Endothelial cell (in vitro differentiated cells): ENCODE data around the gene ATP13A2. TPM values are rescaled to one million over a fixed set of nuclear protein-coding genes. Genes with fewer than 3 reads are reported as not detected.
"Not testable (repeated sequence)": the region's sequence is repeated elsewhere in the genome, so short reads cannot be mapped to it uniquely, and the experiment has no call there.

Source experiments
- DNase-seq: peaks from one replicate; pipeline ENCODE4 v3.0.0; 2021; ENCODE audit warnings: low spot score
- H3K27ac Mint-ChIP-seq: one replicate; pipeline ENCODE4 v1.8.0; 2021; ENCODE audit warnings: mixed read lengths, inconsistent platforms; ENCODE audit not compliant: unreplicated experiment
- H3K27me3 Mint-ChIP-seq: one replicate; pipeline ENCODE4 v1.8.0; 2021; ENCODE audit warnings: mild to moderate bottlenecking, moderate library complexity, mixed read lengths, inconsistent platforms; ENCODE audit not compliant: unreplicated experiment
- H3K36me3 Mint-ChIP-seq: one replicate; pipeline ENCODE4 v1.8.0; 2021; ENCODE audit warnings: mild to moderate bottlenecking, low read depth, mixed read lengths, inconsistent platforms; ENCODE audit not compliant: unreplicated experiment
- H3K4me1 Mint-ChIP-seq: one replicate; pipeline ENCODE4 v1.8.0; 2021; ENCODE audit warnings: mild to moderate bottlenecking, mixed read lengths, inconsistent platforms; ENCODE audit not compliant: unreplicated experiment
- H3K4me3 Mint-ChIP-seq: one replicate; pipeline ENCODE4 v1.8.0; 2021; ENCODE audit warnings: mild to moderate bottlenecking, mixed read lengths, inconsistent platforms; ENCODE audit not compliant: unreplicated experiment
- H3K9me3 Mint-ChIP-seq: one replicate; pipeline ENCODE4 v1.8.0; 2021; ENCODE audit warnings: mixed read lengths, inconsistent platforms; ENCODE audit not compliant: unreplicated experiment
- CTCF ChIP-seq: fragments of 200-600 bp; sonication (generic); IDR thresholded peaks from one replicate; pipeline ENCODE4 v1.5.0; 2021; ENCODE audit warnings: antibody characterized with exemption; ENCODE audit not compliant: unreplicated experiment
- total RNA-seq: library from RNA; stranded (reverse); fragmentation: NEBNext Ultra II Directional; extraction: Animal tissue kit (Norgen Biotek cat#: 25700); gene quantifications from one replicate; pipeline ENCODE4 v1.2.1, GENCODE V29; 2021; ENCODE audit not compliant: unreplicated experiment

Gene ATP13A2
- total RNA-seq, 1 donor from 2014 or later: 55.6 TPM

GRCh38 chr1:16955186-16955585 is 56.5 kb downstream of the ATP13A2 start:
- Mint-ChIP-seq H3K27me3 (peaks cover 2% of the 10 kb centered on the region), H3K4me1 (no peaks in the 10 kb centered on the region)

GRCh38 chr1:16954579-16954978 is 57.1 kb downstream of the ATP13A2 start:
- no peaks in the 10 kb centered on the region for H3K9me3 Mint-ChIP-seq
- TF ChIP-seq CTCF: no peak
- no peak overlapping the region for H3K27ac Mint-ChIP-seq
- H3K27me3 Mint-ChIP-seq: peaks cover 2% of the 10 kb centered on the region
- H3K4me3 Mint-ChIP-seq: no peak overlapping the region
- H3K36me3 Mint-ChIP-seq: no peaks in the 10 kb centered on the region
- DNase-seq: no peak
- no peaks in the 10 kb centered on the region for H3K4me1 Mint-ChIP-seq

More at GRCh38 chr1:16955186-16955585, 56.5 kb downstream of the ATP13A2 start:
- no peak for TF ChIP-seq CTCF
- no peaks in the 10 kb centered on the region for H3K36me3 Mint-ChIP-seq
- no peak overlapping the region for H3K4me3 Mint-ChIP-seq
- no peak for DNase-seq
- H3K27ac Mint-ChIP-seq: no peak overlapping the region
- no peaks in the 10 kb centered on the region for H3K9me3 Mint-ChIP-seq

- not testable (repeated sequence) for DNase-seq, H3K4me3 Mint-ChIP-seq, H3K9me3 Mint-ChIP-seq, H3K27ac Mint-ChIP-seq, H3K4me1 Mint-ChIP-seq, H3K36me3 Mint-ChIP-seq, H3K27me3 Mint-ChIP-seq
Measured at GRCh38 chr1:16952376-16952775, 59.4 kb downstream of the ATP13A2 start.

GRCh38 chr1:16949026-16949425 is 62.7 kb downstream of the ATP13A2 start:
- H3K27ac Mint-ChIP-seq, H3K4me3 Mint-ChIP-seq, H3K9me3 Mint-ChIP-seq: not testable (repeated sequence)

GRCh38 chr1:16948282-16948891 is 63.3 kb downstream of the ATP13A2 start:
- not testable (repeated sequence) for H3K27me3 Mint-ChIP-seq, DNase-seq, H3K36me3 Mint-ChIP-seq, H3K4me1 Mint-ChIP-seq, H3K9me3 Mint-ChIP-seq, H3K4me3 Mint-ChIP-seq
- H3K27ac Mint-ChIP-seq: peak overlapping the region; percentile 18

More at GRCh38 chr1:16949026-16949425, 62.7 kb downstream of the ATP13A2 start:
- DNase-seq, H3K36me3 Mint-ChIP-seq, H3K4me1 Mint-ChIP-seq, H3K27me3 Mint-ChIP-seq: not testable (repeated sequence)

- Mint-ChIP-seq H3K4me1 (no peaks in the 10 kb centered on the region), H3K27ac (no peak overlapping the region), H3K4me3 (no peak overlapping the region), H3K9me3 (no peaks in the 10 kb centered on the region), H3K27me3 (peaks cover 10% of the 10 kb centered on the region), H3K36me3 (peaks cover 13% of the 10 kb centered on the region)
- no peak for TF ChIP-seq CTCF
- DNase-seq: no peak
Measured at GRCh38 chr1:16946646-16947045, 65.1 kb downstream of the ATP13A2 start.

GRCh38 chr1:16946185-16946584 is 65.5 kb downstream of the ATP13A2 start:
- H3K27me3 Mint-ChIP-seq, H3K9me3 Mint-ChIP-seq, H3K4me3 Mint-ChIP-seq, H3K27ac Mint-ChIP-seq, DNase-seq, H3K4me1 Mint-ChIP-seq: not testable (repeated sequence)
- peaks cover 13% of the 10 kb centered on the region for H3K36me3 Mint-ChIP-seq

- H3K4me3 Mint-ChIP-seq, H3K9me3 Mint-ChIP-seq, H3K27ac Mint-ChIP-seq, H3K4me1 Mint-ChIP-seq, DNase-seq: not testable (repeated sequence)
- H3K27me3 Mint-ChIP-seq: peaks cover 12% of the 10 kb centered on the region
- H3K36me3 Mint-ChIP-seq: peaks cover 13% of the 10 kb centered on the region
Measured at GRCh38 chr1:16945512-16945911, 66.2 kb downstream of the ATP13A2 start.
